KOPT-K1 (cell line): ENCODE measurements around the gene UBAC2.

Experiments used
- H3K27ac ChIP-seq: fragments of 200-600 bp; sonication (generic); 2 replicates; pipeline ENCODE4 v1.5.1; 2016; ENCODE audit warnings: antibody characterized with exemption, mild to moderate bottlenecking, low read depth, low read length; ENCODE audit not compliant: poor library complexity, severe bottlenecking
- H3K36me3 ChIP-seq: fragments of 200-600 bp; sonication (generic); 2 replicates; pipeline ENCODE4 v1.5.1; 2017; ENCODE audit warnings: antibody characterized with exemption, mild to moderate bottlenecking, low read length, moderate library complexity; ENCODE audit not compliant: insufficient read depth
- H3K9me3 ChIP-seq: fragments of 200-600 bp; sonication (generic); 2 replicates; pipeline ENCODE4 v1.5.1; 2017; ENCODE audit warnings: antibody characterized with exemption, low read length, mild to moderate bottlenecking; ENCODE audit not compliant: insufficient read depth, poor library complexity, severe bottlenecking

The UBAC2 gene

DNA sequence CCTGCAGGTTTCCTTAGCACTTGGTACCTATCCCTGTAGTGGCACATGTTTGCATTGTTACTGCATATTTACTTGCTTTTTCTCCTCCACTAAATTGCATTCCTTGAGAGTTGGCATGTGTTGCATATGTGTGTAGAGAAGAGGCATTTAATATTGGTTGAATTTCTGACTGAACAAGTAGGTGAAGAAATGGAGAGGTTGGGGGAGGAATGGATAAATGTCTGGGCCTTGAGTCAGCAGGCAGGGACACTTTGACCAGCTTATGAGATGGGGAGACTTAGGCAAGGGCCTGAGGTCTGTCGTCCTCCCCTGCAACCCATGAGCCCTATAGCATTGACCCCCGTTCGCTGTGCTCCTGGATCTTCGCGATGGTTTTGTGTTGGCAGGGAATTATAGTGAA lies 59.6 kb downstream of the UBAC2 start:
- Histone ChIP-seq H3K27ac (peak overlapping the region; percentile 60), H3K9me3 (no peaks in the 10 kb centered on the region), H3K36me3 (peaks cover 42% of the 10 kb centered on the region)

DNA sequence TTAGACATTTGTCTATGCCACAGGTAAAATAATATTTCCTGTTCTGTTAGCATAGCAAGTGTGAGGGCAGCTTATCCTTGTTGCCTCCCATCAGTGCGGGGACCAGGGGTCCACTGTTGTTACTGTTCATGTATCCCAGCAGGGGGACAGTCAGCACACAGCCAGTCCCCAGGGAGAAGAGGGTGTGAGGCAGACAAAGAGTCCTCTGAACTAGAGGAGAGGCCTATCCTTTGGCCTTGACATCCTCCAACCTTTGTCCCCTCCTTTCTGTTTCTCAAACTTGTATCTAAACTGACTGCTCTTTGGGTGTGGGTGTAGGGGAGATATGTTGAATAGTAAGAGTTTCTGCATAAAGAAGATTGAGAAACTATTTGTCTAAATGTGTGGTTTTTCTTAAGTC lies 60.4 kb downstream of the UBAC2 start:
- Histone ChIP-seq H3K27ac (no peak overlapping the region), H3K36me3 (peaks cover 40% of the 10 kb centered on the region), H3K9me3 (no peaks in the 10 kb centered on the region)

DNA sequence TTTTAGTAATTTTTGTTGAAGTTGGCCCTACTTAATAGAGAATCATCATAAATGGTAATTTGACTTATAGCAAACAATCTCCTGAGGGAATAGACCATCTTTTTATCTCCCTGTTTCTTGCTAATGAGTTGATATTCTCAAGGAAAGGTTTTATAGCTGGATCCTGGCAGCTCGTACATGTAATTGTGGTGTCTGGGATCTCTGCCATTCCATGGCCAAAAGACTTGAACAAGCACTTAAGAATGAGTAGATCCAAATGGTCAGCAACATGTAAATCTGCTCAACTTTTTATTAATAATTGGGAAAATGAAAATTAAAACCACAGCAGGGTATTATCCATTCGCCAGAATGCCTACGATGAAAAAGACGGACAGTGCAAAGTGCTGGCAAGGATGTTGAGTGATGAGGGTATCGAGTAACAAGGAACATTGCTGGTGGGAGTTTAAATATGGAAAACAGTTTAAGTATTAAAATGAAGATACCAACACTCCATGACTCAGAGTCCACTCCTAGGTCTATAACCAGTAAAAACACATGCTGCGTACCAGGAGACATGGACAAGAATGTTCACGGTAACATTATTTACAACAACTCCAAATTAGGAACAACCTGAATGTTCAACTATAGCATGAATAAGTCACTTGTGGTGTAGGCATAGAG lies 62.6 kb downstream of the UBAC2 start:
- Histone ChIP-seq H3K27ac (no peak overlapping the region), H3K9me3 (no peaks in the 10 kb centered on the region), H3K36me3 (peaks cover 48% of the 10 kb centered on the region)

DNA sequence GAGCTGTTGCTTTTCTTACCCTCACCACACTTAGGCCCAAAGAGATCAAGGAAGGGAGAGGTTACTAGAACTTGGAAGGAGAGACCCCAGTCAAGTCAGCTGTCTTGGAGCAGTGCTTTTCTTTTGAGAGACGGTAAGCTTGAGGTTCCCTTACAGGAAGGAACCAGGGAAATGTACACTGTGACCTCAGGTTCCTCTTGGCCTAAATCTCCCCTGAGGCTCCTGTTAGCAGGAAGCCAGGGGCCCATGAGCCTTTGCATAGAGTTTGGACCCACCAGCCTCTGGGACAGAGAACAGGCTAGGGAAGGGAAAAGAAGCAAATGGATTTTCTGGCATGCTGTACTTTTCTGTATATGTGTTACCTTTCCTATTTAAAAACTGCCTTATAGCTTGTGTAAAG lies 63.4 kb downstream of the UBAC2 start:
- Histone ChIP-seq H3K27ac (peak overlapping the region; percentile 21), H3K9me3 (no peaks in the 10 kb centered on the region), H3K36me3 (peaks cover 48% of the 10 kb centered on the region)

DNA sequence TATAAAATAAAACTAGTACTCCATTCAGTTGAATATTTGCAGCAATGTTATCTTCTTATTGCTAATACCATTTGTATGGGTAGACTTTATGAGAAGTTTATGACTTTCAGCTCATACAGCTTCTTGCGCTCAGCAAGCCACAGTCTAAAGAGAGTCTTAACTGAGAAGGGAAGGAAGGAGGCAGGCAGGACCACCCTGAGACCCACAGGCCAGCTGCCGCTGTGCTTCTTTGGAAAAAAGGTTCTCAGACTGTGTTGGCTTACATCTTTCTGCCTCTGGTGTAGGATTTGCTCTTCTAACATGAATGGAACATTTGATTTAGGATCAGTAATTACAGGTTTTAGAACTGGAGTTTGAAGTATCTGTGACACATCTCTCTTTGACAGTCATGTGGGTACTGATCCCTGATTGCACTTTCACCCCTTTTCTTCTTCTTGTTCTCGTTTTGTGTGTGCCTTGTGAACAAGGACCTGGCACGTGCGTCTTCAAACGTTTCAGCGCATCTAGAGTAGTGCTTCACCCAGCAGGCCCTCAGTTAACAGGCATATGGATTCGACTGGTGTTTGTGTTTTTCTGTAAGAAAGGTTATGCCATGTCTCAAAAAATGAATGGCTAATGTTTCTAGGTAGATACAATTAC lies 64.6 kb downstream of the UBAC2 start:
- peaks cover 41% of the 10 kb centered on the region for H3K36me3 ChIP-seq
- H3K27ac ChIP-seq, result no peak overlapping the region
- H3K9me3 ChIP-seq, result no peaks in the 10 kb centered on the region

DNA sequence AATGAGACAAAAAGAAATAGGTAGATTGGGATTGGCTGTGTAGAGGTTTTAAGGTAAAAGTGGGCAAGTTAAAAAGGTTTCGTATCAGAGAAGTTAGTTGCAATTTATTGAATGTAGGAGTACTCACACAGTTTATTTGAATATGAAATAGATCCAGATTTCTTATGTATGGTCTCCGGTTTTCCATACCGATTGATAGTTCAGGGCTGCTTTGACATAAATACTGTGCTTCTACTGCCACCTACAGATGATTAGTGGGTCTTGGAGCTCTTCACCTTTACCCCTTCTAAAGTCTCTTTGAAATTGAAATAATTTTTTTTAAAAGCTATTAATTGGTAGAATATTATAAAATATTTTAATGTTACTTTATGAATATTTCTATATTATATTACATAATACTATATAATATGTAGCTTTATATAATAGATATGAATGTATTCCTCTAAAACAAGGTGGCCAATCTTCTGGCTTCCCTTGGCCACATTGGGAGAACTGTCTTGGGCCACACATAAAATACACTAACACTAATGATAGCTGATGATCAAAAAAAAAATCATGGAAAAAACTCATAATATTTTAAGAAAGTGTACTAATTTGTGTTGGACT lies 65.3 kb downstream of the UBAC2 start:
- no peaks in the 10 kb centered on the region for H3K9me3 ChIP-seq

DNA sequence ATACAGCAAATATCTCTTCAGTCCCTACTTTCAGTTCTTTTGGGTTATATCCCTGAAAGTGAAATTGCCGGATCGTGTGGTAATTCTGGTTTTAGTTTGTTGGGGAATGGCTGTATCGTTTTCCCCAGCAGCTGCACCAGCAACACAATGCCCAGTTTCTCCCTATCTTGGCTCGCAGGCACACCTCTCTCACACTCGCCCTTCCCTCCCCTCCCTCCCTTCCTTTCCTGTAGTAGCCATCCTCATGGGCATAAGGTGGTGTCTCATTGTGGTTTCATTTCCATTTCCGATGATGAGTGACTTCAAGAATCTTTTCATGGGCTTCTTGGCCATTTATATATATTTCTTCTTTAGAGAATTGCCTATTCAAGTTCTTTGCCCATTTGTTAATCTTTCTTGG lies 66.2 kb downstream of the UBAC2 start:
- peaks cover 35% of the 10 kb centered on the region for H3K36me3 ChIP-seq
- no peak overlapping the region for H3K27ac ChIP-seq

More for the DNA sequence above, 65.3 kb downstream of the UBAC2 start:
- Histone ChIP-seq H3K27ac (no peak overlapping the region), H3K36me3 (peaks cover 36% of the 10 kb centered on the region)

DNA sequence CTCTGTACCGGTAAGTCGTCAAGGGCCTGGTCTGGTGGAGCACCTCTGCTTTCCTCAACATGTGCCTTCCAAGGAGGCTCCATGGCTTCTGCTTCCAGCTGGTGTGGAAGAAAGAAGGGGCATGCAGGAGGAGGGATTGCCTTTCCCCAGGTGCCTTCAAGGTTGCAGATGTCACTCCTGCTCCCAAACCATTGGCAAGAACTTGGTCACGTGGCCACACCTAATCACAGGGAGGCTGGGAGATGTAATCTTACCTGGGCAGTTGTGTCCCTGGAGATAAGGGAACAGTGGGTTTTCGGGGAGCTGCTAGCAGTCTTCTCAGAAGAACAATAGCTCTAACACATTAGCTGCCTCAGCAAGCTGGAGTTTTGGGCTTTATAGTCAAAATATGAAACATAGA lies 67.3 kb downstream of the UBAC2 start:
- H3K27ac ChIP-seq, result no peak overlapping the region
- H3K9me3 ChIP-seq, result peaks cover 9% of the 10 kb centered on the region
- peaks cover 44% of the 10 kb centered on the region for H3K36me3 ChIP-seq

More for the DNA sequence above, 66.2 kb downstream of the UBAC2 start:
- no peaks in the 10 kb centered on the region for H3K9me3 ChIP-seq

DNA sequence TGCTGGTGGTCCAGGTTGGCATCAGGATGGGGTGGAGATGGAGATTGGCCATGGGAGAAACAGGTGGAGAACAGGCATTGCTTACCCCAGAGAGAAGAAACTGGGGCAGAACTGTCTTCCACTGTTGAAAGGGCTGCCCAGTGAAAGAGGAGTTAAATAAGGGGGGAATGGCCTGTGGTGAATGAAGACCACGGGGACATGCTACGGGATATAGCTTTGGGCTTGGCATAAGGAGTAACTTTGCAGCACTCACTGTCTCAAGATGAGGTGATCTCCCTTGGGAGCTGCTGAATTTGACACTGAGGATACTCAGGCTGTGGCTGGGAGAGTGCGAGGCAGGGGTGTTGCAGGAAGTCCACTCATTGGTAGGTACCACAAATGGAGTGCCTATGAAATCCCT lies 68.2 kb downstream of the UBAC2 start:
- no peak overlapping the region for H3K27ac ChIP-seq
- H3K9me3 ChIP-seq, result peaks cover 9% of the 10 kb centered on the region
- H3K36me3 ChIP-seq, result peaks cover 36% of the 10 kb centered on the region

DNA sequence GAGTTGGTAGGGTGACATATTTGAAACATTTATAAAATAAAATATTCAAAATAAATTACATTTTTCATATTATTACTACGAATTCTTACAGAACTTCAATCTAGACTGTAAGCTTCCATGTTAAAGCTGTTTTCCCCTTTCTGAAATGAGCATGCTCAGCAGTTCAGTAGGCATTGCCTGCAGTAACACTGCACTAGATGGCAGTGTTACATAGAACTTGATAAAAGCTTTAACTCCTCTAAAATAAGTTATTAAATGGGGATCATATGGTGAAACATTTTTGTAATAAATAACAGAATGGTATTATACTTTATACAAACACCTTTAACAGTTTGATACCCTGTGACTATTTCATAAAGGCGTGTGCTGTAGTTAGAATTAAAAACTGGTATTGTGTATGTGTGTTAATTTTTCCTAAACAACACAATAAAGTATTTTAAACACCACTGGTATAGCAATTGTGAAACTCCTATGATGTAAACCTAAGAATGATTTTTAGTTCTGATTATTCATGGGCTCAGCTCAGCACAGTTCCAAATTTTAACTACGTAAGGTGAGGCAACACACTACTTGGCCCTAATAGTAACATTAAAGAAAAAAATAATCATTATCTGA lies 69.1 kb downstream of the UBAC2 start:
- no peak overlapping the region for H3K27ac ChIP-seq
- peaks cover 9% of the 10 kb centered on the region for H3K9me3 ChIP-seq
- peaks cover 27% of the 10 kb centered on the region for H3K36me3 ChIP-seq

DNA sequence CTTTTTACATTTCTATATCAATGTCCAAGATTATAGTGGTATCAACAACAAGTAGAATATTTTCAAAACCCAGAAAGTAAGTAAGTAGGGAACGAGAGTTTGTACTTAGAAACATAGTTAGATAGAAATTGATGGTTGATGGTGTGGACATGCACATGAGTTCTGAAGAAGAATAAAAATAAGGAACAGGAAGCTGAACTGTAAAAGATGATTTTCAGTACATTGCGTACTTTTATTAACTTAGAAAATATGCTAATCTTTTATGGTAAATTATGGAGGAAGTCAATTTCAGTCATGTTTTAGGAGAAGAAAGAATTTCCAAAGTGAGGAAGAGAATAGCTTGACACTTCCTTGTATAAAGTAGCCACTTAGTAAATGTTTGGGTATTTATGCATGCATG lies 69.9 kb downstream of the UBAC2 start:
- no peak overlapping the region for H3K27ac ChIP-seq
- H3K36me3 ChIP-seq, result peaks cover 22% of the 10 kb centered on the region
- H3K9me3 ChIP-seq, result peaks cover 9% of the 10 kb centered on the region

DNA sequence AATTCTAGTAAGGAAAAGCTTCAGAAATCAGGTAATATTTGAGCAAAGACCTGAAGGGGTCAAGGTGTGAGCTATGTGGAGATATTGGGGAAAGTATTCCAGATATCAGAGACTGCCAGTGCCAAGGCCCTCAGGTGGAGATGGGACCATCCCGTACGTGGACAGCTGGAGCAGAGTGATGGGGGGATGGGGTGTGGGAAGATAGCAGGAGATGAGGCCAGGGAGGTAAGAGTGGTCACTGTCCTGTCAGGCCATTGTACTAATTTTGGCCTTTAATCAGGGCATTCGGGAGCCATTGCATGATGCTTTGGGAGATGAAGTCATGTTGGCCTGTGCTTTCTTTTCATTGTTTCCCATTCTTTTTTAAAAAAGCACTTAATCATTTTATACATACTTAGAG lies 70.6 kb downstream of the UBAC2 start:
- no peak overlapping the region for H3K27ac ChIP-seq

DNA sequence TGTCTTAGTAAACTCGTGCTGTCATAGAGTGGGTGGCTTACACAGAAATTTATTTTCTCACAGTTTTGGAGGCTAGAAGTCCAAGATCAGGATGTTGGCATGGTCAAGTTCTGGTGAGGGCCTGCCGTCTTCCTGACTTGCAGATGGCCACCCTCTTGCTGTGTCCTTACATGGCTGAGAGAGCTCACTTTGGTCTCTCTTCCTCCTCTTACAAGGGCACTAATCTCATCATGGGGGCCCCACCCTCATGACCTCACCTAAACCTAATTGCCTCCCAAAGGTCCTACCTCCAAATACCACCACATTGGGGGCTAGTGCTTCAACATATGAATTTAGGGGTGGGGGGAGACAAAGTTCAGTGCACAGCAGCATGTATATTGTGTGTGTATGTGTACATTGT lies 71.8 kb downstream of the UBAC2 start:
- H3K36me3 ChIP-seq, result peaks cover 25% of the 10 kb centered on the region
- H3K9me3 ChIP-seq, result peaks cover 9% of the 10 kb centered on the region
- no peak overlapping the region for H3K27ac ChIP-seq

More for the DNA sequence above, 70.6 kb downstream of the UBAC2 start:
- H3K9me3 ChIP-seq, result peaks cover 9% of the 10 kb centered on the region
- peaks cover 27% of the 10 kb centered on the region for H3K36me3 ChIP-seq

DNA sequence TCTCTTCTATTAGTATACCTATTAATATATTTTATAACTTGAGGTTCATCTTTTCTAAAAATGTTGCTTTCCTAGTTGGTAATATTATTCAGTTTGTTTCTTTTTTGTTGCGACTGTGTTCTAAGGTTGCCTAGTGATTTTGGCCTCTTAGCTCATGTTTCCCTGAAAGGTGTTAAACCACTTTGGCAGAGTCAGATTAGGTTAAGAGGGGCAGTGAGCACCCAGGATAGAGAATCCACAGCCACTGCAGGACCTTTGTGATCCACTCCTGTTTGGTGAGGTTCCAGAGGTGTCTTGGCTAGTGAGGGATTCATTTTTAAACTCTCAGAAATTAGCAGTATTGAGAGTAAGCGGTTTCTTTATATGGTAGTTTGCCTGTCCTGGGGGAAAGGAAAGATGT lies 72.5 kb downstream of the UBAC2 start:
- Histone ChIP-seq H3K36me3 (peaks cover 25% of the 10 kb centered on the region), H3K27ac (no peak overlapping the region), H3K9me3 (peaks cover 9% of the 10 kb centered on the region)

DNA sequence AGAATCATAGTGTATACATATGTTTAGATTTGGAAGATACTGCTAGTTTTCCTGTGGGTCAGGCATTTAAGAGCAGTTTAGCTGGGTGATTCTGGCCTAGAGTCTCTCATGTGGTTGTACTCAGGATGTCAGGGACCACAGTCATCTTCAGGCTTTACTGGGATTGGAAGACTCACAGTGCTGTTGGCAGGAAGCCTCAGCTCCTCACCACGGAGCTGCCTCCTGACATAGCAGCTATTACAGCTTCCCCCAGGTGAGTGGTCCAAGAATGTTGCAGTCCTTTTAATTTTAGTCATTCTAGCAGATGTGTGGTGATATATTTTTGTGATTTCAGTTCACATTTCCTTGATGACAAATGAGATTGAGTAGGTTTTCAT lies 74.4 kb downstream of the UBAC2 start:
- H3K9me3 ChIP-seq, result peaks cover 9% of the 10 kb centered on the region
- H3K27ac ChIP-seq, result peak overlapping the region; percentile 23

More for the DNA sequence above, 74.4 kb downstream of the UBAC2 start:
- peaks cover 37% of the 10 kb centered on the region for H3K36me3 ChIP-seq
